Muscle layer of duodenum (tissue), 2 donors: ENCODE measurements around the gene RNF103.

ENCODE experiments used
- H3K27ac ChIP-seq: one replicate; pipeline ENCODE4 v1.7.0; 2013; ENCODE audit warnings: mild to moderate bottlenecking, low read length
- H3K27me3 ChIP-seq: one replicate; pipeline ENCODE4 v1.7.0; 2013; ENCODE audit warnings: low read depth, mild to moderate bottlenecking, control low read depth, low read length
- H3K36me3 ChIP-seq, 2 donors: one replicate each; pipeline ENCODE4 v1.7.0; 2013; ENCODE audit warnings: low read length in 2 of 2, control low read depth in 1 of 2, mild to moderate bottlenecking in 1 of 2; ENCODE audit not compliant: insufficient read depth in 2 of 2, control insufficient read depth in 1 of 2
- H3K4me1 ChIP-seq, 2 donors: one replicate each; pipeline ENCODE4 v1.7.0; 2013; ENCODE audit warnings: low read length in 2 of 2, mild to moderate bottlenecking in 2 of 2, control low read depth in 1 of 2, moderate library complexity in 1 of 2; ENCODE audit not compliant: insufficient read depth in 2 of 2, control insufficient read depth in 1 of 2
- H3K4me3 ChIP-seq, 2 donors: one replicate each; pipeline ENCODE4 v1.7.0; 2013; ENCODE audit warnings: low read length in 2 of 2, low read depth in 1 of 2, mild to moderate bottlenecking in 1 of 2
- H3K9me3 ChIP-seq, 2 donors: one replicate each; pipeline ENCODE4 v1.7.0; 2013; ENCODE audit warnings: low read length in 2 of 2, control low read depth in 1 of 2, mild to moderate bottlenecking in 1 of 2; ENCODE audit not compliant: control insufficient read depth in 1 of 2
- donor health status: healthy.

The RNF103 gene

DNA sequence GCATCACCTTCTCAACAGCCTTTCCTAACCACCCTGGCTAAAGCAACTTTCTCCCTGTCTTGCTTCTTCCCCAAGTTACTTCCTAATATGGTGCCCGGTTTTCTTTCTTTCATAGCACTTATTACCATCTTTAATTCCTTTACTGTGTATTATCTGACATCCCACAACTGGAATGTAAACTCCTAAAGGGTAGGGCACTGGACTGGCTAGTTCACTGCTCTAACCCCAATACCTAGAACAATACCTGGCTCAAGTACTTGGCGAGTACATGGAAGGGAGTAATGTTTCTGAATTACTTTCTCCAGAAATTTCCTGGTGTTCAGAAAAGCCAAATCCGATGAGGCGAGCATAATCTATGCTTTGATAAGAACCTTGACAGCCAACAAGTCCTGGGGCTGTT lies 22.7 kb upstream of the RNF103 start:
- Histone ChIP-seq H3K9me3 (peaks cover 5 to 8% of the 10 kb centered on the region in 2 donors), H3K27me3 (no peaks in the 10 kb centered on the region), H3K27ac (no peak overlapping the region), H3K36me3 (no peaks in the 10 kb centered on the region), H3K4me1 (no peaks in the 10 kb centered on the region), H3K4me3 (no peak overlapping the region)

- no peaks in the 10 kb centered on the region for H3K27me3 ChIP-seq
- no peak overlapping the region for H3K27ac ChIP-seq
- no peak overlapping the region for H3K4me3 ChIP-seq
- no peaks in the 10 kb centered on the region for H3K4me1 ChIP-seq
- H3K9me3 ChIP-seq, result peaks cover 5 to 8% of the 10 kb centered on the region in 2 donors
- H3K36me3 ChIP-seq, result no peaks in the 10 kb centered on the region
Observed at GRCh38 chr2:86645752-86646151, 22.1 kb upstream of the RNF103 start.

- Histone ChIP-seq H3K36me3 (no peaks in the 10 kb centered on the region), H3K4me1 (no peaks in the 10 kb centered on the region), H3K4me3 (no peak overlapping the region), H3K27me3 (no peaks in the 10 kb centered on the region), H3K9me3 (peaks cover 0 to 6% of the 10 kb centered on the region in 2 donors), H3K27ac (no peak overlapping the region)
Observed at GRCh38 chr2:86638712-86639111, 15.0 kb upstream of the RNF103 start.

GRCh38 chr2:86636842-86637241 lies 13.2 kb upstream of the RNF103 start:
- Histone ChIP-seq H3K9me3 (peaks cover 0 to 6% of the 10 kb centered on the region in 2 donors), H3K27me3 (no peaks in the 10 kb centered on the region), H3K27ac (no peak overlapping the region), H3K36me3 (no peaks in the 10 kb centered on the region), H3K4me1 (no peaks in the 10 kb centered on the region), H3K4me3 (no peak overlapping the region)

DNA sequence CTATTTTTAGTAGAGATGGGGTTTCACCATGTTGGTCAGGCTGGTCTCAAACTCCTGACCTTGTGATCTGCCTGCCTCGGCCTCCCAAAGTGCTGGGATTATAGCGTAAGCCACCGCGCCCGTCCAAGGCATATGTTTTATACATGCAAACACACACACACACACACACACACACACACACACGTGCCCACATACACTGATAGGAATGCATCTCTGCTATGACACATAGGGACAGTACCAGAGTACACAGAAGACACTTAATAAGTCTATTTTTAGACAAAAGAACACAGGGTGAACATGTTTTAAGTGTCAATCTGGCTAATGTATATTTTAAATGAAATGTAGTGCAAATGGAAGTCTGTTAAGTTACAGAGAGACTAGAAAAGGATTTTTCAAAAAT lies 10.7 kb upstream of the RNF103 start:
- Histone ChIP-seq H3K27me3 (no peaks in the 10 kb centered on the region), H3K27ac (no peak overlapping the region), H3K36me3 (no peaks in the 10 kb centered on the region), H3K9me3 (no peaks in the 10 kb centered on the region), H3K4me1 (no peaks in the 10 kb centered on the region), H3K4me3 (no peak overlapping the region)

DNA sequence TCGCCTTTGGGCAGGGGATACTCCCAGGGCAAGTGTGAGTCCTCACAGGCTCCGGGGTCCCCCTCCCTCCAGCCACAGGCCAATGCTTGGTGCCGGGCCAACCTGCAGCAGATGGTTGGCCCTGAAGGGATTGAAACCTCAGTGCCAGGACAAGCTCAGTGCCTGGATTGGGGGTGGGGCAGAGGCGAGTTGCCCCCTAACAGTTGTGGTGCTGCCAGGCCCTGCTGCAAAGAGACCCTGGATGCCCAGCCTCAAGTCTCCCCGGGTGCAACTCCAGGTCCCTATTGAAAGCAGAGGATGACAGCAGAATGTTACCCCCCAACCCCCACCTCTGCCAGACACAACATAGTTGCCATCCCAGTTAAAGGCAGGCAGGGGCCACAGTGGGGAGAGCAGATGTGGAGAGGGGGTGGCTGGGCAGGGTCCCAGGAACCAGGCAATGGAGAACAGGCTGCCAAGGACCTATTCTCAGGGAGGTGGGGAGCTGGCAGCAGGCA lies 9.5 kb upstream of the RNF103 start:
- Histone ChIP-seq H3K9me3 (no peaks in the 10 kb centered on the region), H3K4me1 (no peaks in the 10 kb centered on the region), H3K36me3 (no peaks in the 10 kb centered on the region), H3K27me3 (no peaks in the 10 kb centered on the region), H3K27ac (peak overlapping the region; percentile 34), H3K4me3 (no peak overlapping the region)

- Histone ChIP-seq H3K9me3 (no peaks in the 10 kb centered on the region), H3K36me3 (no peaks in the 10 kb centered on the region), H3K27me3 (no peaks in the 10 kb centered on the region), H3K4me3 (no peak overlapping the region), H3K27ac (peak overlapping the region; percentile 34), H3K4me1 (no peaks in the 10 kb centered on the region)
Observed at GRCh38 chr2:86632672-86633071, 9.0 kb upstream of the RNF103 start.

DNA sequence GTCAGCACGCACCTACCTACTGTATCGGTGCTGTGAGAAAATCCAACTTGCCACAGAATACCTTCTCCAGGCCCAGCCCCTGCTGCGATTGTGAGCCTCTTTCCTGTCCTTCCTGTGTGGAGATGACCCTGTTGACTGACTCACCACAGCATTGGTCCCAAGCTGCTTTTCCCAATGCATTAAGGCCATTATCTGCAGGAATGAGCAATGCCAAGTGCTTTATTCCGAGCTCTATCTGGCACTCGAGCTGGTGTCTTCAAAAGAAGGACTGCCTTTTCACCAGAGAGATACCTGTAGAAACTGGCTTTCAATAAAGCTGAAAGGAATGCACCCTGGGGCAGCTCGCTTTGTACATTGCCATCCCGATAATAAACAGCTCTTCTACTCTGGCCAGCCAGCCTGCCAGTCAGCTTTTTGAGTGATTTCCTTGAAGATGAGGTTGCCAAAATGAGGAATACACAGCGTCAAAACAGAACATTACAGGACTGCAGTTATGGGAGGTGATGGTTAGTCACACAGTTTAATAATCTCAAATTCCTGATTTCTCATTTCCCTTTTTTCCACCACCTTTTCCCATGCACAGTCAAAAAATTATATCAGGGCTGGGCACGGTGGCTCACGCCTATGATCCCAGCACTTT lies 8.3 kb upstream of the RNF103 start:
- Histone ChIP-seq H3K9me3 (no peaks in the 10 kb centered on the region), H3K27me3 (no peaks in the 10 kb centered on the region), H3K36me3 (no peaks in the 10 kb centered on the region), H3K4me1 (no peaks in the 10 kb centered on the region), H3K27ac (no peak overlapping the region), H3K4me3 (no peak overlapping the region)

DNA sequence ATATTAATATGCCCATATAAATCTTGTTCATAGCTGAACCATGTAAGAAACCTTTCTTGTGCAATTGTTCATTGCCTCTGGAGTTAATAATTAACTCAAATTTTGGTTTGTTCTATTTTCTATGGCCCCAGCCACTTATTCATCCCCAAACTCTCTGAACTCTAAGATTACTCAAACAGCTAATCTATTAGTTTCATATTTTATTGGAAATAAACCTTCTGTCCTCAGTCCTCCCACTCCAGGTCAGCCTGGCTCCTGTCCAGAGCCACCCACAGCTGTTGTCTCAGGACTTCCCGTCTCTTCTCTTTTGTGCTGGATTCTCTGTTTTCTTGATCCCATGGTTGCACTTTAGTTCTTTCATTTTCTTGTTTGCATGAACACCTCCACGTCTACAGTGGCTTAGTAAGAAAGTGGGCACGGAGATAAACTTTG lies 4.4 kb upstream of the RNF103 start:
- H3K27ac ChIP-seq, result no peak overlapping the region
- no peaks in the 10 kb centered on the region for H3K27me3 ChIP-seq
- no peaks in the 10 kb centered on the region for H3K9me3 ChIP-seq
- H3K4me1 ChIP-seq, result peaks cover 0 to 3% of the 10 kb centered on the region in 2 donors
- no peak overlapping the region for H3K4me3 ChIP-seq
- H3K36me3 ChIP-seq, result no peaks in the 10 kb centered on the region

DNA sequence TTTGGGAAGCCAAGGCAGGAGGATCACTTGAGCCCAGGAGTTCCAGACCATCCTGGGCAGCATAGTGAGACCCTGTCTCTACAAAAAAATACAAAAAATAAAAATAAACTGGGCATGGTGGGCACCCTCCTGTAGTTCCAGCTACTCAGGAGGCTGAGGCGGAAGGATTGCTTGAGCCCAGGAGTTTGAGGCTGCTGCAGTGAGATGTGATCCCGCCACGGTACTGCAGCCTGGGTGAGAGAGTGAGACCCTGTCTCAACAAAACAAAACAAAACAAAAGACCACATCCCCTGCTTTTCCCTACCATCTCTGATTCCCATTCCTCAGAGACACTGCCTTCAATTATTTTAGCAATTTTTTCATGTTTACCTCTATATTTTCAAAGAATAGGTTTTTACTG lies 3.9 kb upstream of the RNF103 start:
- Histone ChIP-seq H3K4me1 (peaks cover 0 to 3% of the 10 kb centered on the region in 2 donors), H3K27me3 (no peaks in the 10 kb centered on the region), H3K36me3 (peaks cover 0 to 5% of the 10 kb centered on the region in 2 donors), H3K9me3 (no peaks in the 10 kb centered on the region), H3K4me3 (no peak overlapping the region), H3K27ac (no peak overlapping the region)

- Histone ChIP-seq H3K4me3 (no peak overlapping the region), H3K4me1 (peaks cover 0 to 15% of the 10 kb centered on the region in 2 donors), H3K9me3 (no peaks in the 10 kb centered on the region), H3K27ac (no peak overlapping the region), H3K36me3 (peaks cover 0 to 7% of the 10 kb centered on the region in 2 donors), H3K27me3 (no peaks in the 10 kb centered on the region)
Observed at GRCh38 chr2:86625096-86625495, 1.4 kb upstream of the RNF103 start.

DNA sequence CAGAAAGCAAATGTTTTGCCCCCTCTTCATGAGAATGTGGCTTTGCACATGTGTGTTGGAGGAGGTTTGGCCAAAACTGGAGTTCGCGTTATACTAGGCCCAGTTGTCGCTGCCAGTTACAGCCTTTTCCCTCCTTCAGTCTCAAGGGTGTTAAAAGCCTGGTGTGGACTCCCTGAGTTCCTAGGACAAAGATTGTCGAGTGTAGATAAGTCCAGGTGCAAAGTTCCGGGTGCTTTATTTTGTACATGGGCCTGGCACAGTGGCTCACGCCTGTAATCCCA lies 542 bp upstream of the RNF103 start:
- H3K4me1 ChIP-seq, result peaks cover 0 to 20% of the 10 kb centered on the region in 2 donors
- H3K4me3 ChIP-seq, result peak overlapping the region; percentile 72 to 91
- H3K27me3 ChIP-seq, result no peaks in the 10 kb centered on the region
- no peaks in the 10 kb centered on the region for H3K9me3 ChIP-seq
- H3K36me3 ChIP-seq, result peaks cover 2 to 12% of the 10 kb centered on the region in 2 donors
- peak overlapping the region; percentile 97 for H3K27ac ChIP-seq
